GM06990 (cell line): ENCODE data around the gene ELMO1.

Experiments
- DNase-seq: peaks from one replicate; pipeline ENCODE4 v3.0.0-alpha.2; 2011; ENCODE audit not compliant: insufficient read length; ENCODE audit errors: extremely low read depth
- H3K27me3 ChIP-seq: replicated peaks from 2 replicates; pipeline ENCODE4 v1.6.0; 2011; ENCODE audit warnings: low read length; ENCODE audit not compliant: control insufficient read depth, insufficient read depth
- H3K36me3 ChIP-seq: 2 replicates; pipeline ENCODE4 v1.5.1; 2011; ENCODE audit warnings: low read length; ENCODE audit not compliant: control insufficient read depth, insufficient read depth
- H3K4me3 ChIP-seq: replicated peaks from 2 replicates; pipeline ENCODE4 v1.5.1; 2011; ENCODE audit warnings: low read depth, mild to moderate bottlenecking, control low read depth, low read length
- TF ChIP-seq, protein P1 (sequence below): IDR thresholded peaks from 2 replicates; pipeline ENCODE4 v1.5.1; 2011; ENCODE audit warnings: low read length, control low read depth, mild to moderate bottlenecking, inconsistent platforms; ENCODE audit not compliant: insufficient read depth, poor library complexity, severe bottlenecking

ELMO1 gene

DNA sequence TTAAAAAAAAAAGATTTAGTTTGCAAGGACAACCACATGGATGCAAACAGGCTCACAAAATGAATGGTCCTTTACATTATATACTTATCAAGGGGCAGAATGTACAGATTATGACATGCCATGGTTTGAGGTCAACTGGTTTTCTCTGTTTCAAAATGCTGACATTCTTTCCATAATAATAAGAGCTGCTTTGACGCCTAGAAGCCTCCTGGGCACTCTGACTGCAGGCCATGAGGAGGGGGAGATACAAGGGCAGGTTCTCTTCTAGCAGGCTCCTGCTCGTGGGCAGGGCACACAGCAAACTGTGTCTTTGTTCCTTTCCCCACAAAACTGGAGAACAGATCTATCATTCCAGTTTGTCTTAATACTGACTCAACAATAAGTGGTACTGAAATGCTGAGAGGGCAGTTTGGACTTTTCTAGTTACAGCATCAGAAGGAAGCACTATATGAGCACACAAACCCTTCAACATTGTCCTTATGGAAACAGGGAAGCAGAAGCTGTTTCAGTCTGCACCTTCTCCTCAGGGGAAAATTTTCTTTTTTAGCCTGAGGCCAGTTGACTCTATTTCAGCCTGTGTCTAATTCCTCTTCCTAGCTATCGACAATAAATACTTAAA, 409.4 kb downstream of the ELMO1 start:
- TF ChIP-seq, protein P1, sequence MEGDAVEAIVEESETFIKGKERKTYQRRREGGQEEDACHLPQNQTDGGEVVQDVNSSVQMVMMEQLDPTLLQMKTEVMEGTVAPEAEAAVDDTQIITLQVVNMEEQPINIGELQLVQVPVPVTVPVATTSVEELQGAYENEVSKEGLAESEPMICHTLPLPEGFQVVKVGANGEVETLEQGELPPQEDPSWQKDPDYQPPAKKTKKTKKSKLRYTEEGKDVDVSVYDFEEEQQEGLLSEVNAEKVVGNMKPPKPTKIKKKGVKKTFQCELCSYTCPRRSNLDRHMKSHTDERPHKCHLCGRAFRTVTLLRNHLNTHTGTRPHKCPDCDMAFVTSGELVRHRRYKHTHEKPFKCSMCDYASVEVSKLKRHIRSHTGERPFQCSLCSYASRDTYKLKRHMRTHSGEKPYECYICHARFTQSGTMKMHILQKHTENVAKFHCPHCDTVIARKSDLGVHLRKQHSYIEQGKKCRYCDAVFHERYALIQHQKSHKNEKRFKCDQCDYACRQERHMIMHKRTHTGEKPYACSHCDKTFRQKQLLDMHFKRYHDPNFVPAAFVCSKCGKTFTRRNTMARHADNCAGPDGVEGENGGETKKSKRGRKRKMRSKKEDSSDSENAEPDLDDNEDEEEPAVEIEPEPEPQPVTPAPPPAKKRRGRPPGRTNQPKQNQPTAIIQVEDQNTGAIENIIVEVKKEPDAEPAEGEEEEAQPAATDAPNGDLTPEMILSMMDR = no peak
- Histone ChIP-seq H3K4me3 (no peak overlapping the region), H3K27me3 (no peaks in the 10 kb centered on the region), H3K36me3 (no peaks in the 10 kb centered on the region)
- no peak for DNase-seq

DNA sequence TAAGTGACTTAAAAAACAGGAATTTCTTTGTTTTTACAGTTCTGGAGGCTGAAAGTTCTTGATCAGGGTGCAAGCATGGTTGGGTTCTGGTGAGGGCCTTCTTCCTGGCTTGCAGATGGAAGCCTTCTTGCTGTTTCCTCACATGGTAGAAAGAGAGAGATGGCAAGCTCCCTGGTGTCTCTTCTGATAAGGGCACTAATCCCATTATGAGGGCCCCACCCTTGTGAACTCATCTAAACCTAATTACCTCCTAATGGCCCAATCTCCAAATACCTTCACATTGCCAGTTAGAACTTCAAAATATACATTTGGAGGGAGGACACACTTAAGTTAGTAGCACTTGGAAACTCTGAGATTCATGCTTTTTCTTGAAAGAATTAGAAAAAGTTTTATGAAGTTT, 410.0 kb downstream of the ELMO1 start:
- TF ChIP-seq, protein P1 = no peak
- no peak overlapping the region for H3K4me3 ChIP-seq

DNA sequence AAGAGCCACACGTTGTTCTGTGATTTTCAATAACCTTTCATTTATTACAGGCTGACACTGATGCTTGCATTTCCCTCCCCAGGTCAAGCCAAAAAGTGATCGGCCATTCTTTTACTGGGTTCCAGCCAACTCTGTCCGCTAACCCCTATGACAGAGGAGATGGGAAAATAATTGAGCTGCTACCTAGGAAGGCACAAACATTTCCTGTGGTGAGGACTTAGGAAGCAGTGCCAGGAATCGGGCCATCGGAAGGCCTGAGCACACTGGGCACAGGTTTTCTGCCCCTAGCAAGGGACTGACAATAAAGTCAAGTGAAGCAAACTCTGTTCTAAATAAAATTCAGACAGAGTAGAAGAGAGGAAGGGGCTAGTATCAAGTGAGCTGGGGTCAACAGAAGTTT, 411.4 kb downstream of the ELMO1 start:
- no peak overlapping the region for H3K4me3 ChIP-seq
- DNase-seq = no peak
- no peaks in the 10 kb centered on the region for H3K36me3 ChIP-seq
- H3K27me3 ChIP-seq = no peaks in the 10 kb centered on the region
- TF ChIP-seq, protein P1 = no peak

More for the DNA sequence above, 410.0 kb downstream of the ELMO1 start:
- Histone ChIP-seq H3K27me3 (no peaks in the 10 kb centered on the region), H3K36me3 (no peaks in the 10 kb centered on the region)
- DNase-seq = no peak

DNA sequence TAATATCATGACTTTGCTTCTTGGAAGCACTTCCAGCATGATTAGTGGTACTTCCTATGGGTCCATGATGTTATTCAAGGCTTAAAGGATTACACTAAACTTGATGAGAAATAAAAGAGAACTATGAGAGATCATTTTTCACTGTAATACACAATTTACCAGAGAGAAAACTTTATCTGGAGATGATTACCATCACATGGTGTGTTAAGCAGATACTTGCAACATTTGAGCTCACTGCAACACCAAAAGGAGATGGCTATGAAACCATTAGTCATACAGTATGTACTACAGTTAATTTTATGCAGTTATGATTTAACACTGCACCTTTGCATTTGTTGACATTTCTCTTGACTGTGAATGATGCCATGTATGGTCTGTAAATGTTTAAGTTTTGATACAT, 413.0 kb downstream of the ELMO1 start:
- TF ChIP-seq, protein P1 = no peak
- H3K27me3 ChIP-seq = no peaks in the 10 kb centered on the region

DNA sequence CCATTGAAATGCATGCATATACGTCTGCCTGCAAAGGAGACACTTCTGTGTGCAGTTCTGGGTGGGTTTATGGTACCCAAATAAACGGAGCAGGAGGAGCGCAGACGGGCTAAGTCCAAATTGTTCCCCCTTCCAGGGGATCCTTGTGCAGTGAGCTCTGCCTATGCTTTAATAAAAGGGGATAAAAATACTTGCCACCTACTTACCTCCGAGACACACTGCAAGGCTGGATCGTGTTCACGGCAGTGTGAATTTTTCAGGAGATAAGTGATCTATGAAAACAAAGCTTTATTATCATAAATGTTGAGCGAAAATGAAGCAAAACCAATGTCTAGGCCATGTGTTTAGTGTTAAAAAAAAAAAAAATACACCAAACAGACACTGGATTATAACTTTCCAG, 415.5 kb downstream of the ELMO1 start:
- H3K27me3 ChIP-seq = no peaks in the 10 kb centered on the region
- no peaks in the 10 kb centered on the region for H3K36me3 ChIP-seq
- H3K4me3 ChIP-seq = no peak overlapping the region
- no peak for DNase-seq
- TF ChIP-seq, protein P1 = no peak

More for the DNA sequence above, 413.0 kb downstream of the ELMO1 start:
- DNase-seq = no peak
- Histone ChIP-seq H3K4me3 (no peak overlapping the region), H3K36me3 (no peaks in the 10 kb centered on the region)

DNA sequence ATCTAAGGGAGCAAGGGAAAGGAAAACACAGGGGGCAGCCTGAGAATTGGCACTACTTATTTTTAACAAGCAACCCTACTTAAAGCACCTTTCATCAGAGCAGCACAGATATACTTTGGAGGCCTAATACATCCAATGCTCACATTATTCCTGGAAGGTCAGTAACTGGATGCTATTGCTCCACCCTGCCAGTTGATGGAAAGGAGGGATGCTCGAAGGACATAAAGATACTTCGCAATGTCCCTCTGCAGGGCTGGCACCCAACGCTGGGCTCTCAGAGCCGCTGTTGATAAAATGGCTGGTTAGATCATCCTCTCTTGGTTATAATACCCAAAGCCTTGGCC, 416.4 kb downstream of the ELMO1 start:
- no peaks in the 10 kb centered on the region for H3K27me3 ChIP-seq
- no peaks in the 10 kb centered on the region for H3K36me3 ChIP-seq
- DNase-seq = no peak
- H3K4me3 ChIP-seq = no peak overlapping the region
- TF ChIP-seq, protein P1 = no peak
